Endothelial cell of umbilical vein (primary cell): ENCODE results near the gene IQGAP2. TPM values are rescaled to one million over a fixed set of nuclear protein-coding genes. Genes with fewer than 3 reads are reported as not detected.

Source experiments
- BruUV-seq: library from RNA; stranded (reverse); fragments of 400-500 nt; replicated peaks from 2 replicates; lab custom pipeline; 2021; lab: Mats Ljungman, UMichigan
- CTCF ChIA-PET: fragments of 300-600, 350-600 bp; sonication (Branson Sonifier 250); formaldehyde crosslinking; loops from one replicate; lab custom pipeline; 2021; ENCODE audit warnings: antibody characterized with exemption, inconsistent platforms; lab: Charles Lee
- POLR2A ChIA-PET: fragments of 300-600, 350-600 bp; sonication (Branson Sonifier 250); formaldehyde crosslinking; loops from one replicate; lab custom pipeline; 2021; ENCODE audit warnings: antibody characterized with exemption, inconsistent platforms; lab: Charles Lee
- DNase-seq: peaks from one replicate; pipeline ENCODE4 v3.0.0-alpha.2; 2011; ENCODE audit warnings: low read depth, low spot score
- FAIRE-seq: peaks from 2 replicates; lab custom pipeline; 2011; peaks lifted over from hg19 to GRCh38; lab: Jason Lieb, UNC
- H2AFZ ChIP-seq: 2 replicates; pipeline ENCODE4 v1.6.0; 2012; ENCODE audit warnings: low read depth, low read length, control low read depth, inconsistent platforms
- H3K27ac ChIP-seq: 2 replicates; pipeline ENCODE4 v1.5.1; 2011; ENCODE audit warnings: low read depth, mild to moderate bottlenecking, control low read depth, low read length, moderate library complexity; ENCODE audit not compliant: insufficient read depth
- H3K27me3 ChIP-seq, 2 experiments: 2 replicates each; pipeline versions ENCODE4 v1.6.0 to v1.6.1; 2011; ENCODE audit warnings: low read length in 2 of 2, mixed read lengths in 1 of 2; ENCODE audit not compliant: control insufficient read depth in 2 of 2, insufficient read depth in 2 of 2
- H3K36me3 ChIP-seq, 2 experiments: 2 replicates in 1 of 2; 3 replicates in 1 of 2; pipeline ENCODE4 v1.5.1; 2011; ENCODE audit warnings: low read length in 2 of 2, mild to moderate bottlenecking in 1 of 2, moderate library complexity in 1 of 2; ENCODE audit not compliant: control insufficient read depth in 2 of 2, insufficient read depth in 2 of 2; ENCODE audit errors: extremely low read depth in 1 of 2
- H3K4me1 ChIP-seq: 3 replicates; pipeline ENCODE4 v1.5.1; 2011; ENCODE audit warnings: mild to moderate bottlenecking, low read length; ENCODE audit not compliant: control insufficient read depth, insufficient read depth; ENCODE audit errors: extremely low read depth
- H3K4me2 ChIP-seq: 2 replicates; pipeline ENCODE4 v1.6.1; 2011; ENCODE audit warnings: low read length, control low read depth, mixed read lengths; ENCODE audit not compliant: insufficient read depth
- H3K4me3 ChIP-seq, 3 experiments: fragments of 200-600 bp in 1 of 3; sonication (generic), shearing (Covaris generic) in 1 of 3; replicated peaks in 1 of 3; 2 replicates each; pipeline ENCODE4 v1.5.1; 2011 to 2016; ENCODE audit warnings: control low read depth in 3 of 3, low read length in 3 of 3, mild to moderate bottlenecking in 2 of 3, inconsistent platforms in 1 of 3, low read depth in 1 of 3, moderate library complexity in 1 of 3; ENCODE audit not compliant: insufficient read depth in 1 of 3
- H3K79me2 ChIP-seq: 2 replicates; pipeline ENCODE4 v1.6.0; 2012; ENCODE audit warnings: low read length, inconsistent platforms; ENCODE audit not compliant: control insufficient read depth, insufficient read depth
- H3K9ac ChIP-seq: replicated peaks from 2 replicates; pipeline ENCODE3; 2011; ENCODE audit warnings: low read length, control low read depth; ENCODE audit not compliant: insufficient read depth; ENCODE audit errors: extremely low read depth
- H3K9me1 ChIP-seq: replicated peaks from 3 replicates; pipeline ENCODE4 v1.6.0; 2011; ENCODE audit warnings: mild to moderate bottlenecking, low read length; ENCODE audit not compliant: control insufficient read depth, insufficient read depth; ENCODE audit errors: extremely low read depth
- H3K9me3 ChIP-seq: replicated peaks from 2 replicates; pipeline ENCODE4 v1.5.1; 2012; ENCODE audit warnings: low read length, inconsistent platforms; ENCODE audit not compliant: control insufficient read depth, insufficient read depth
- H4K20me1 ChIP-seq: replicated peaks from 2 replicates; pipeline ENCODE3; 2011; ENCODE audit warnings: mild to moderate bottlenecking, low read length; ENCODE audit not compliant: control insufficient read depth, insufficient read depth; ENCODE audit errors: extremely low read depth
- EZH2 ChIP-seq: IDR thresholded peaks from 2 replicates; pipeline ENCODE4 v1.6.1; 2012; ENCODE audit warnings: borderline replicate concordance, low read depth, mild to moderate bottlenecking, moderate library complexity, low read length, inconsistent platforms; ENCODE audit not compliant: severe bottlenecking
- FOS ChIP-seq: IDR thresholded peaks from 2 replicates; pipeline ENCODE4 v1.6.1; 2011; ENCODE audit warnings: mild to moderate bottlenecking, low read length, moderate library complexity, borderline replicate concordance; ENCODE audit not compliant: insufficient read depth
- GATA2 ChIP-seq: IDR thresholded peaks from 2 replicates; pipeline ENCODE4 v1.7.0; 2011; ENCODE audit warnings: low read depth, mild to moderate bottlenecking, moderate library complexity, mixed read lengths, low read length; ENCODE audit not compliant: insufficient read length, insufficient read depth
- JUN ChIP-seq: IDR thresholded peaks from 2 replicates; pipeline ENCODE4 v1.6.1; 2011; ENCODE audit warnings: borderline replicate concordance, low read depth; ENCODE audit not compliant: insufficient read length, insufficient read depth
- MAX ChIP-seq: IDR thresholded peaks from 2 replicates; pipeline ENCODE4 v1.6.1; 2011; ENCODE audit not compliant: insufficient read depth, insufficient read length
- MYC ChIP-seq: IDR thresholded peaks from one replicate; pipeline ENCODE4 v1.6.1; 2011; ENCODE audit warnings: mild to moderate bottlenecking, low read depth, low read length
- POLR2A ChIP-seq: IDR thresholded peaks from 2 replicates; pipeline ENCODE4 v1.6.1; 2012; ENCODE audit warnings: low read depth, mild to moderate bottlenecking, control low read depth, low read length
- POLR2AphosphoS5 ChIP-seq: IDR thresholded peaks from 2 replicates; pipeline ENCODE4 v1.6.1; 2012; ENCODE audit warnings: low read depth, mild to moderate bottlenecking, control low read depth, low read length, moderate library complexity; ENCODE audit not compliant: insufficient read depth
- dilution Hi-C: fragments of 300-500 bp; cut with MboI; formaldehyde crosslinking; loops from one replicate; pipeline ENCODE4 v1.15.0; 2019; ENCODE audit warnings: low sequenced_read_pairs; ENCODE audit not compliant: extremely low pct_ligation_motif_present
- intact Hi-C: fragments of 100-400 bp; cut with micrococcal nuclease; formaldehyde crosslinking; loops from one replicate; pipeline ENCODE4 v1.10.0; 2022
- polyA plus RNA-seq, 4 experiments: library from polyadenylated mRNA; depleted of rRNA in 3 of 4; stranded (reverse) in 3 of 4; unstranded in 1 of 4; fragments of >200 nt; gene quantifications; 2 replicates each; pipeline versions ENCODE4 v1.2.1 to v1.2.3, GENCODE V29; 2011 to 2012; ENCODE audit warnings: missing spikeins in 1 of 4
- total RNA-seq: library from RNA; stranded (reverse); gene quantifications from 2 replicates; pipeline ENCODE4 v1.2.3, GENCODE V29; 2021
- TF ChIP-seq, protein P1 (sequence below), 2 donors: IDR thresholded peaks; 1 replicate in 1 of 2; 2 replicates in 1 of 2; pipeline ENCODE4 v1.5.1; 2011; ENCODE audit warnings: low read length in 2 of 2, mild to moderate bottlenecking in 2 of 2, moderate library complexity in 2 of 2, control low read depth in 1 of 2, inconsistent platforms in 1 of 2, low read depth in 1 of 2; ENCODE audit not compliant: insufficient read depth in 1 of 2; ENCODE audit errors: extremely low read depth in 1 of 2

Gene IQGAP2
- total and polyA plus RNA-seq, 2 donors (not counting 3 experiments of a cell fraction or from before 2014, with no cell fraction given) = 4.5 to 4.7 TPM

DNA sequence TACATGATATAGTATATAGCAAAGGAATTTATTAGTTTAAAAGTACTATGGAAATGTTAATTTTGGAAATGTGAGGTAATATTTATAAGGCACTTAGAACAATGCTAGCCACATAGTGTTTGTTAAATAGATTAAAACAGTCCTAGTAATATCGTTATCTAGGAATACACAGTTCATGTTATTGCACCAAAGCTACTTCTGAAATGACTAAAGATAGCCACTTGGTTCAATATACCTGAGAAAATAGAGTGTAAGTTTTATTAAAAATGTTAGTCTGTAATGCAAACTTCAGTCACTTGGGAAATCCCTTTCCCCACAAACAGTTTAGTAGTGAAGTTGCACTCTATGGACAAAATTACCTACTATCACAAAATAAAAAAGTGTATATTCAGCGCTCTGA, 297.5 kb downstream of the IQGAP2 start:
- dilution Hi-C loops (no loop called here), intact Hi-C loops (loop anchor here (5.0 kb wide), 1 partner anchor 1363 kb away; the partner anchor contains the start of gene HMGCR)
- no TSS peak for BruUV-seq
- Histone ChIP-seq H3K27me3 (no peaks in the 10 kb centered on the region), H3K9ac (no peak overlapping the region), H3K27ac (no peak overlapping the region), H4K20me1 (no peaks in the 10 kb centered on the region), H3K36me3 (no peaks in the 10 kb centered on the region), H2AFZ (no peak overlapping the region), H3K9me3 (no peaks in the 10 kb centered on the region), H3K4me1 (peaks cover 54% of the 10 kb centered on the region), H3K4me3 (no peak overlapping the region), H3K9me1 (no peaks in the 10 kb centered on the region), H3K79me2 (no peaks in the 10 kb centered on the region), H3K4me2 (no peak overlapping the region)
- TF ChIP-seq MAX = no peak
- TF ChIP-seq FOS = no peak
- no peak for TF ChIP-seq JUN
- TF ChIP-seq EZH2 = no peak
- TF ChIP-seq POLR2A = no peak
- TF ChIP-seq POLR2AphosphoS5 = no peak
- TF ChIP-seq, protein P1, sequence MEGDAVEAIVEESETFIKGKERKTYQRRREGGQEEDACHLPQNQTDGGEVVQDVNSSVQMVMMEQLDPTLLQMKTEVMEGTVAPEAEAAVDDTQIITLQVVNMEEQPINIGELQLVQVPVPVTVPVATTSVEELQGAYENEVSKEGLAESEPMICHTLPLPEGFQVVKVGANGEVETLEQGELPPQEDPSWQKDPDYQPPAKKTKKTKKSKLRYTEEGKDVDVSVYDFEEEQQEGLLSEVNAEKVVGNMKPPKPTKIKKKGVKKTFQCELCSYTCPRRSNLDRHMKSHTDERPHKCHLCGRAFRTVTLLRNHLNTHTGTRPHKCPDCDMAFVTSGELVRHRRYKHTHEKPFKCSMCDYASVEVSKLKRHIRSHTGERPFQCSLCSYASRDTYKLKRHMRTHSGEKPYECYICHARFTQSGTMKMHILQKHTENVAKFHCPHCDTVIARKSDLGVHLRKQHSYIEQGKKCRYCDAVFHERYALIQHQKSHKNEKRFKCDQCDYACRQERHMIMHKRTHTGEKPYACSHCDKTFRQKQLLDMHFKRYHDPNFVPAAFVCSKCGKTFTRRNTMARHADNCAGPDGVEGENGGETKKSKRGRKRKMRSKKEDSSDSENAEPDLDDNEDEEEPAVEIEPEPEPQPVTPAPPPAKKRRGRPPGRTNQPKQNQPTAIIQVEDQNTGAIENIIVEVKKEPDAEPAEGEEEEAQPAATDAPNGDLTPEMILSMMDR (IDR thresholded peaks at IDR 0.05; ENCODE audit: extremely low read depth in 1 of 2, insufficient read depth in 1 of 2, low read depth in 1 of 2, low read length in 2 of 2) = no peak
- TF ChIP-seq MYC = no peak
- no peak for TF ChIP-seq GATA2
- ChIA-PET POLR2A (no interaction called here), CTCF (no interaction called here)
- no peak for FAIRE-seq
- DNase-seq = no peak
